Caco-2 (cell line): Measurements from ENCODE around the gene CFAP107. TPM values are rescaled to one million over a fixed set of nuclear protein-coding genes. Genes with fewer than 3 reads are reported as not detected.

Source experiments
- BruUV-seq: library from RNA; stranded (reverse); fragments of 400-500 nt; replicated peaks from 2 replicates; lab custom pipeline; 2021; lab: Mats Ljungman, UMichigan
- CTCF ChIA-PET: fragments of 300-600 bp; sonication (Branson Sonifier 250); formaldehyde crosslinking; loops from one replicate; lab custom pipeline; 2022; ENCODE audit warnings: antibody characterized with exemption; lab: Charles Lee
- POLR2A ChIA-PET: fragments of 300-600 bp; sonication (Branson Sonifier 250); formaldehyde crosslinking; loops from one replicate; lab custom pipeline; 2022; ENCODE audit warnings: antibody characterized with exemption; lab: Charles Lee
- DNase-seq, 2 experiments: peaks; one replicate each; pipeline versions ENCODE4 v3.0.0 to v3.0.0-alpha.2; 2020 to 2022
- H3K27me3 ChIP-seq: replicated peaks from 2 replicates; pipeline ENCODE4 v1.6.0; 2011; ENCODE audit warnings: low read length; ENCODE audit not compliant: control insufficient read depth, insufficient read depth
- H3K36me3 ChIP-seq: 2 replicates; pipeline ENCODE4 v1.5.1; 2011; ENCODE audit warnings: low read length; ENCODE audit not compliant: control insufficient read depth, insufficient read depth
- H3K4me1 ChIP-seq: fragments of 250-450 bp; sonication (Bioruptor Pico); 2 replicates; pipeline ENCODE4 v1.5.1; 2020; ENCODE audit warnings: mild to moderate bottlenecking
- H3K4me3 ChIP-seq: 2 replicates; pipeline ENCODE4 v1.5.1; 2011; ENCODE audit warnings: low read depth, mild to moderate bottlenecking, control low read depth, low read length
- H3K9me3 ChIP-seq: fragments of 250-450 bp; sonication (Bioruptor Pico); 2 replicates; pipeline ENCODE4 v1.5.1; 2020; ENCODE audit warnings: mild to moderate bottlenecking, moderate library complexity
- H3K27ac Mint-ChIP-seq: one replicate; pipeline ENCODE4 v1.8.0; 2022; ENCODE audit warnings: mixed read lengths; ENCODE audit not compliant: unreplicated experiment
- H3K27me3 Mint-ChIP-seq: one replicate; pipeline ENCODE4 v1.8.0; 2022; ENCODE audit warnings: mixed read lengths; ENCODE audit not compliant: insufficient read depth, unreplicated experiment
- H3K36me3 Mint-ChIP-seq: one replicate; pipeline ENCODE4 v1.8.0; 2022; ENCODE audit warnings: mild to moderate bottlenecking, mixed read lengths; ENCODE audit not compliant: insufficient read depth, unreplicated experiment
- H3K4me1 Mint-ChIP-seq: one replicate; pipeline ENCODE4 v1.8.0; 2022; ENCODE audit warnings: low read depth, mixed read lengths; ENCODE audit not compliant: unreplicated experiment
- H3K4me3 Mint-ChIP-seq: one replicate; pipeline ENCODE4 v1.8.0; 2022; ENCODE audit warnings: mild to moderate bottlenecking, moderate library complexity, mixed read lengths; ENCODE audit not compliant: unreplicated experiment
- H3K9me3 Mint-ChIP-seq: one replicate; pipeline ENCODE4 v1.8.0; 2022; ENCODE audit warnings: mixed read lengths; ENCODE audit not compliant: unreplicated experiment
- CTCF ChIP-seq, 2 experiments: fragments of 200-600 bp in 1 of 2; IDR thresholded peaks; 1 replicate in 1 of 2; 2 replicates in 1 of 2; pipeline versions ENCODE4 v1.5.1 to v1.8.0; 2011 to 2022; ENCODE audit warnings: antibody characterized with exemption in 1 of 2, control low read depth in 1 of 2, inconsistent platforms in 1 of 2, low read depth in 1 of 2, low read length in 1 of 2, mild to moderate bottlenecking in 1 of 2, moderate library complexity in 1 of 2; ENCODE audit not compliant: insufficient read depth in 1 of 2, severe bottlenecking in 1 of 2, unreplicated experiment in 1 of 2
- intact Hi-C: fragments of 100-400 bp; cut with micrococcal nuclease; formaldehyde crosslinking; loops from one replicate; pipeline ENCODE4 v1.10.0; 2022; ENCODE audit not compliant: unreplicated experiment
- total RNA-seq: library from RNA; stranded (reverse); gene quantifications from 2 replicates; pipeline ENCODE4 v1.2.3, GENCODE V29; 2022

CFAP107 gene
- total RNA-seq, 1 experiment from 2014 or later: not detected

- POLR2A ChIA-PET: no interaction called here
- H3K27me3 Mint-ChIP-seq: peaks cover 11% of the 10 kb centered on the region
Measured at GRCh38 chr1:12771186-12771585, 25.2 kb downstream of the CFAP107 start.

GRCh38 chr1:12772520-12772919, 26.5 kb downstream of the CFAP107 start:
- H3K4me3 ChIP-seq: no peak overlapping the region
- H3K27me3 ChIP-seq: no peaks in the 10 kb centered on the region; the same call in 1 of the 2 replicates
- no peaks in the 10 kb centered on the region for H3K4me1 ChIP-seq
- H3K9me3 Mint-ChIP-seq: no peaks in the 10 kb centered on the region
- no peaks in the 10 kb centered on the region for H3K4me1 Mint-ChIP-seq
- POLR2A ChIA-PET: no interaction called here
- H3K9me3 ChIP-seq: no peaks in the 10 kb centered on the region
- no TSS peak for BruUV-seq
- H3K27ac Mint-ChIP-seq: no peak overlapping the region
- no peaks in the 10 kb centered on the region for H3K36me3 Mint-ChIP-seq
- intact Hi-C loops: no loop called here
- H3K27me3 Mint-ChIP-seq: peaks cover 11% of the 10 kb centered on the region
- no peak overlapping the region for H3K4me3 Mint-ChIP-seq
- DNase-seq: no peak
- TF ChIP-seq CTCF (IDR thresholded peaks at IDR 0.05; ENCODE audit: insufficient read depth in 1 of 2, low read depth in 1 of 2, low read length in 1 of 2, severe bottlenecking in 1 of 2, unreplicated experiment in 1 of 2): no peak
- CTCF ChIA-PET: no interaction called here
- no peaks in the 10 kb centered on the region for H3K36me3 ChIP-seq

More at GRCh38 chr1:12771186-12771585, 25.2 kb downstream of the CFAP107 start:
- TF ChIP-seq CTCF (IDR thresholded peaks at IDR 0.05; ENCODE audit: insufficient read depth in 1 of 2, low read depth in 1 of 2, low read length in 1 of 2, severe bottlenecking in 1 of 2, unreplicated experiment in 1 of 2): no peak
- no peaks in the 10 kb centered on the region for H3K36me3 Mint-ChIP-seq
- H3K27me3 ChIP-seq: no peaks in the 10 kb centered on the region; the same call in 1 of the 2 replicates
- no peaks in the 10 kb centered on the region for H3K4me1 ChIP-seq
- no peaks in the 10 kb centered on the region for H3K4me1 Mint-ChIP-seq
- DNase-seq: no peak
- no peak overlapping the region for H3K27ac Mint-ChIP-seq
- H3K9me3 Mint-ChIP-seq: no peaks in the 10 kb centered on the region
- intact Hi-C loops: no loop called here
- CTCF ChIA-PET: no interaction called here
- BruUV-seq: no TSS peak
- H3K4me3 Mint-ChIP-seq: no peak overlapping the region
- no peaks in the 10 kb centered on the region for H3K9me3 ChIP-seq
- no peaks in the 10 kb centered on the region for H3K36me3 ChIP-seq
- no peak overlapping the region for H3K4me3 ChIP-seq

- no peaks in the 10 kb centered on the region; the same call in 1 of the 2 replicates for H3K27me3 ChIP-seq
- H3K36me3 Mint-ChIP-seq: no peaks in the 10 kb centered on the region
- no peak within 1 kb of the TSS for H3K4me3 ChIP-seq
- no peaks in the 10 kb centered on the region for H3K9me3 ChIP-seq
- ChIA-PET CTCF (no interaction called here), POLR2A (no interaction called here)
- H3K27ac Mint-ChIP-seq: no peak within 1 kb of the TSS
- no peak for TF ChIP-seq CTCF (IDR thresholded peaks at IDR 0.05; ENCODE audit: insufficient read depth in 1 of 2, low read depth in 1 of 2, low read length in 1 of 2, severe bottlenecking in 1 of 2, unreplicated experiment in 1 of 2)
- H3K4me1 ChIP-seq: no peaks in the 10 kb centered on the region
- H3K36me3 ChIP-seq: no peaks in the 10 kb centered on the region
- intact Hi-C loops: no loop called here
- no peak for DNase-seq
- BruUV-seq: no TSS peak
- H3K27me3 Mint-ChIP-seq: peaks cover 11% of the 10 kb centered on the region
- H3K4me3 Mint-ChIP-seq: no peak within 1 kb of the TSS
- no peaks in the 10 kb centered on the region for H3K4me1 Mint-ChIP-seq
- no peaks in the 10 kb centered on the region for H3K9me3 Mint-ChIP-seq
Measured at GRCh38 chr1:12773438-12773837, 27.4 kb downstream of the CFAP107 start, which contains the start of gene PRAMEF12. Gene PRAMEF12 (plus strand): TSS chr1:12773738. CDS start chr1:12774868, 1,130 bp downstream.
